Kidney glomerular epithelial cell (primary cell): Measurements from ENCODE around the gene CUX1.
"Not testable (repeated sequence)": the region's sequence is repeated elsewhere in the genome, so short reads cannot be mapped to it uniquely, and the experiment has no call there.

Source experiments
- DNase-seq: peaks from one replicate; lab custom pipeline; 2025; lab: John Stamatoyannopoulos, UW

The CUX1 gene

GRCh38 chr7:102146122-102146521, 328.7 kb downstream of the CUX1 start:
- no peak for DNase-seq

GRCh38 chr7:102147008-102147407, 329.6 kb downstream of the CUX1 start:
- no peak for DNase-seq

- DNase-seq: no peak
These were observed 331.4 kb downstream of the CUX1 start for GRCh38 chr7:102148799-102149198.

GRCh38 chr7:102149416-102149815, 332.0 kb downstream of the CUX1 start:
- DNase-seq: no peak

- DNase-seq: no peak
These were observed 332.8 kb downstream of the CUX1 start for GRCh38 chr7:102150266-102150665.

- DNase-seq: peak; percentile 49
These were observed 335.5 kb downstream of the CUX1 start for GRCh38 chr7:102152672-102153598.

- DNase-seq: no peak
These were observed 336.1 kb downstream of the CUX1 start for GRCh38 chr7:102153599-102153946.

GRCh38 chr7:102154425-102154824, 337.0 kb downstream of the CUX1 start:
- no peak for DNase-seq

- DNase-seq: no peak
These were observed 338.5 kb downstream of the CUX1 start for GRCh38 chr7:102155821-102156441.

GRCh38 chr7:102156867-102157266, 339.4 kb downstream of the CUX1 start:
- DNase-seq: no peak

GRCh38 chr7:102165136-102165535, 347.7 kb downstream of the CUX1 start:
- no peak for DNase-seq

- no peak for DNase-seq
These were observed 349.8 kb downstream of the CUX1 start for GRCh38 chr7:102167254-102167653.

- peak; percentile 9 for DNase-seq
These were observed 352.4 kb downstream of the CUX1 start for GRCh38 chr7:102169651-102170392.

GRCh38 chr7:102170393-102170970, 353.1 kb downstream of the CUX1 start:
- no peak for DNase-seq

GRCh38 chr7:102173669-102174068, 356.2 kb downstream of the CUX1 start:
- DNase-seq: no peak

- DNase-seq: no peak
These were observed 358.2 kb downstream of the CUX1 start for GRCh38 chr7:102175423-102176170.

GRCh38 chr7:102178410-102178809, 361.0 kb downstream of the CUX1 start:
- DNase-seq: no peak

GRCh38 chr7:102180727-102181126, 363.3 kb downstream of the CUX1 start:
- DNase-seq: no peak

- no peak for DNase-seq
These were observed 364.1 kb downstream of the CUX1 start for GRCh38 chr7:102181517-102181916.

- no peak for DNase-seq
These were observed 364.6 kb downstream of the CUX1 start for GRCh38 chr7:102182016-102182415.

GRCh38 chr7:102183848-102184247, 366.4 kb downstream of the CUX1 start:
- not testable (repeated sequence) for DNase-seq

GRCh38 chr7:102184303-102184702, 366.9 kb downstream of the CUX1 start:
- no peak for DNase-seq
